ENCODE results near the gene PBX4.
"Not testable (repeated sequence)": the region's sequence is repeated elsewhere in the genome, so short reads cannot be mapped to it uniquely, and the experiment has no call there.

PBX4 gene

GRCh38 chr19:19627621-19628500 is 9.4 kb upstream of the PBX4 start, which contains the start of gene LPAR2:
TSS of gene LPAR2 (minus strand) at chr19:19628220. CDS start at chr19:19627275, 945 bp downstream.
- DNase-seq (ENCODE audit: insufficient read length, low spot score), result no peak
- no peak for TF ChIP-seq POLR2A (IDR thresholded peaks at IDR 0.05; ENCODE audit: low read depth, low read length)
- FAIRE-seq, result no peak

GRCh38 chr19:19626516-19627472 is 8.3 kb upstream of the PBX4 start:
- FAIRE-seq (no peak), DNase-seq (ENCODE audit: insufficient read length, low spot score) (no peak)
- TF ChIP-seq POLR2A (IDR thresholded peaks at IDR 0.05; ENCODE audit: low read depth, low read length), result no peak

GRCh38 chr19:19624032-19624570 is 5.6 kb upstream of the PBX4 start:
- DNase-seq (ENCODE audit: insufficient read length, low spot score) (no peak), FAIRE-seq (no peak)
- no peak for TF ChIP-seq POLR2A (IDR thresholded peaks at IDR 0.05; ENCODE audit: low read depth, low read length)

GRCh38 chr19:19623383-19623782 is 4.9 kb upstream of the PBX4 start:
- TF ChIP-seq POLR2A (IDR thresholded peaks at IDR 0.05; ENCODE audit: low read depth, low read length), result no peak
- FAIRE-seq (no peak), DNase-seq (ENCODE audit: insufficient read length, low spot score) (no peak)

DNA sequence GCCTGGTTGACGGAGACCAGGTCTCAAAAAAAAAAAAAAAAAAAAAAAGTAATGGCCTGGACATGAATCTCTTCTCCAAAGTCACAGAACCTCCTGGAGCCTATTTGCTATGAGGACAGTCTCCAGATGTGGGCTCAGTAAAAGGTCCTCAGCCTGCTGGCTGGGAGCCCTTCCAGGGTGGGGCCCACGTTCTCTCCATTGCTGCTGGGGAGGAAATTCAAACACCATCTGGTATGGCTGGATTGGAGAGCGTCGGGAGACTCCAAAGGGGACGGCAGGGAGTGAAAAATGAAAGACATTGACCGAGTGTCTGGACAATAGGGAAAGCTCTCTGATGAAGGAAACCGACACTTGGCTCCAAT is 1.3 kb upstream of the PBX4 start:
- FAIRE-seq, result no peak
- TF ChIP-seq POLR2A (IDR thresholded peaks at IDR 0.05; ENCODE audit: low read depth, low read length), result no peak

DNA sequence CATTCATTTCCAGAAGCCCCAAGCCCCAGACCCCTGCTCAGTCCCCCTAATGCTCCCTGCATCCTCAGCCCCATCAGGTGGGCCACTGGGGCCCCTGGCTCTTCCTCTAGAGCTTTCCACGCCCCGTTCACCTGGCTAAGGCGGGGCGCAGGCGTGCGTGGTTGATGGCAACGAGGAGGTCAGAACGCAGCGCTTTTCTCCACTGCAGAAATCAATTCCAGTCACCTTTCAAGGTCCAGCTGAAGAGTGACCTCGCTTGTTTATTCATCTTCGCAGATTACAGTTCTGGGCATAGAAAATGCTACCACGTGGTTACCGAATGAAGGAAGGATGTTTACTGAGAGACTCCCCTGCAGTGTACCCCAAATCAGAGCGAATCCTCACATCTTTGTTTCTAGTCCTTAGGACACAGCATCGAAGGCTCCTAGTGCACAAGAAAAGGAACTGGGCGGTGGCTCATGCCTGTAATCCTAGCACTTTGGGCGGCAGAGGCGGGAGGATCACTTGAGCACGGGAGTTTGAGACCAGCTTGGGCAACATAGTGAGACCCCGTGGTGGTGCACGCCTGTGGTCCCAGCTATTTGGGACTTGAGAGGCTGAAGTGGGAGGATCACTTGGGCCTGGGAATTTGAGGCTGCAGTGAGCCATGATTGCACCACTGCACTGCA is 828 bp upstream of the PBX4 start:
- no peak for TF ChIP-seq POLR2A (IDR thresholded peaks at IDR 0.05; ENCODE audit: low read depth, low read length)
- DNase-seq (ENCODE audit: insufficient read length, low spot score) (no peak), FAIRE-seq (no peak)

More for the DNA sequence above, 1.3 kb upstream of the PBX4 start:
- DNase-seq (ENCODE audit: insufficient read length, low spot score), result no peak

- DNase-seq (ENCODE audit: insufficient read length, low spot score), result no peak
- TF ChIP-seq POLR2A (IDR thresholded peaks at IDR 0.05; ENCODE audit: low read depth, low read length), result no peak
- no peak for FAIRE-seq
Observed at GRCh38 chr19:19615086-19615485, 3.4 kb downstream of the PBX4 start.

DNA sequence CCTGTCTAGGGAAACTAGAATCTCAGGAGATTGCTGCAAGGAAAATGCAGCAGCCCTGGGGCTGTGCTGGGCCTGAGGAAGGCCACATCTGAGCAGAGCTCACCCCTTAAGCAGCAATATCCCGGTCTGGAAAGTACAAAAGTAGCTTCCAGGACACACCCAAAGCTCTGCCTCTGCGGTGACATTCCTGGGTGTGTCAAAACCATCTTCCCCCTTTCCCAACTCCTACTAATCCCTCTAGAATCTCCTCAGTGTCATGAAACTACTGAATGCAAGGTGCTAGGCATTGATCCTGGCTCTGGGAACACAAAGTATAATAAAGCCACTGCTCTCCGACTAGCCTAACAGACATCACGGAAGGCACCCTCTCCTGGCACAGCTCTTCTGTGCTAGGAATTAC is 5.0 kb downstream of the PBX4 start:
- no peak for FAIRE-seq
- no peak for DNase-seq (ENCODE audit: insufficient read length, low spot score)
- no peak for TF ChIP-seq POLR2A (IDR thresholded peaks at IDR 0.05; ENCODE audit: low read depth, low read length)

DNA sequence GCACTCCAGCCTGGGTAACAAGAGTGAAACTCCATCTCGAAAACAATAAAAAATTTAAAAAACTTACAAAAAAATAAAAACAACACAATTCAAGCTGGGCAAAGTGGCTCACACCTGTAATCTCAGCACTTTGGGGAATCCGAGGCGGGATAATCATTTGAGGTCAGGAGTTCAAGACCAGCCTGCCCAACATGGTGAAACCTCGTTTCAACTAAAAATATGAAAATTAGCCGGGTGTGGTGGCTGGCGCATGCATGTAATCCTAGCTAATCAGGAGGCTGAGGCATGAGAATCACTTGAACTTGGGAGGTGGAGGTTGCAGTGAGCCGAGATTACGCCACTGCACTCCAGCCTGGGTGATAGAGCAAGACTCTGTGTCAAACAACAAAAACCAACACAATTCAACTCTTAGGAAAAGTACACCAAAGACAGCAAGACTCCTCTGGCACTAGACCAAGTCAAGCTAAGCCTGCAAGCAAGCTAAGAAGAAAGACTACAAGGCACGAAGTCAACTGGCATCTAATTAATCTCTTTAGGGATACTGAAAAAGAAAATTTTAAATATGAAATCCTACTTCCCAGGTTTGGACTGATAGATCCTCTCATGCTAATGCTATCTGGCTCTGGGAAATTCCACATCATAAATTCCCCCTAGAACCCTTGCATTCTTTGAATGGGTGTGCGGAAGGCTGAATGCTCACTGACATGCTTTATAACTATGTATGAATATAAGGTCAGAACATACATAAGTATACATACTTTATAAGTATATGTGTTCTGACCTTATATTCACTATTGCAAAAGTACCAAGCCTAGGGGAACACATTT is 7.9 kb downstream of the PBX4 start:
- FAIRE-seq (no peak), DNase-seq (ENCODE audit: insufficient read length, low spot score) (no peak)
- TF ChIP-seq POLR2A (IDR thresholded peaks at IDR 0.05; ENCODE audit: low read depth, low read length), result no peak

DNA sequence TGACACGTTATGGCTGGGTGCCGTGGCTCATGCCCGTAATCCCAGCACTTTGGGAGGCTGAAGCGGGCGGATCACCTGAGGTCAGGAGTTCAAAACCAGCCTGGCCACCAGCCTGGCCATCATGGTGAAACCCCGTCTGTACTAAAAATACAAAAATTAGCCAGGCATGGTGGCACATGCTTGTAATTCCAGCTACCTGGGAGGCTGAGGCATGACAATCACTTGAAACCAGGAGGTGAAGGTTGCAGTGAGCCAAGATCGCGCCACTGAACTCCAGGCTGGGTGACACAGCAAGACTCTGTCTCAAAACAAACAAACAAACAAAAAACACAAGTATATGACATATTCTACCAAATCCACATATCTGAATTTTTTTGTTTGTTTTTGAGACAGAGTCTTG is 11.8 kb downstream of the PBX4 start:
- not testable (repeated sequence) for FAIRE-seq; DNase-seq (ENCODE audit: insufficient read length, low spot score)

- FAIRE-seq (peak; percentile 58), DNase-seq (ENCODE audit: insufficient read length, low spot score) (no peak)
- TF ChIP-seq POLR2A (IDR thresholded peaks at IDR 0.05; ENCODE audit: low read depth, low read length), result no peak
Observed at GRCh38 chr19:19606021-19606420, 12.5 kb downstream of the PBX4 start.

- DNase-seq (ENCODE audit: insufficient read length, low spot score) (no peak), FAIRE-seq (no peak)
- no peak for TF ChIP-seq POLR2A (IDR thresholded peaks at IDR 0.05; ENCODE audit: low read depth, low read length)
Observed at GRCh38 chr19:19602713-19603324, 15.7 kb downstream of the PBX4 start.

All from H54 (cell line).